Activated CD4-positive, CD25-positive, alpha-beta regulatory T cell treated with anti-CD3 and anti-CD28 coated beads, Interleukin-2, amount 50 U/mL, for 16 hours (primary cell): Measurements from ENCODE around the gene DCAF8L1.
"Not testable (repeated sequence)": the region's sequence is repeated elsewhere in the genome, so short reads cannot be mapped to it uniquely, and the experiment has no call there.

Experiments used
- DNase-seq: peaks from one replicate; pipeline ENCODE4 v3.0.0-alpha.2; 2020; ENCODE audit warnings: low read depth, low spot score

DCAF8L1 gene

GRCh38 chrX:27981349-27981748, at the start of gene DCAF8L1:
Gene DCAF8L1, minus strand, starts transcription at chrX:27981449. Its CDS starts 115 bp downstream, at chrX:27981334.
- no peak for DNase-seq

DNA sequence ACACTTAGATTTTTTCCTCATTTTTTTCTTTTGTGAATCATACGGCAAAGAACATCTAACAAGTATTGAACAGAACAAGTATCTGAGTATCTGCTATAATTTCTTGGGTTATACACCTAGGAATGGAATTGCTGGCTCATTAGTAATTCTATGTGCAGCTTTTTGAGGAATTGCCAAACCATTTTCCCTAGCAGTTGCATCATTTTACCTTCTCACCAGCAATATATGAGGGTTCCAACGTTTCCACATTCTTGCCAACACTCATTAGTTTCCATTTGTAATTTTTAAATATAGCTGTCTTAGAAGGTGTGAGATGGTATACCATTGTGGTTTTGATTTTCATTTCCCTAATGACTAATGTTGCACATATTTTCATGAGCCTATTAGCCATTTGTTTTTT, 41.1 kb upstream of the DCAF8L1 start:
- DNase-seq: no peak

DNA sequence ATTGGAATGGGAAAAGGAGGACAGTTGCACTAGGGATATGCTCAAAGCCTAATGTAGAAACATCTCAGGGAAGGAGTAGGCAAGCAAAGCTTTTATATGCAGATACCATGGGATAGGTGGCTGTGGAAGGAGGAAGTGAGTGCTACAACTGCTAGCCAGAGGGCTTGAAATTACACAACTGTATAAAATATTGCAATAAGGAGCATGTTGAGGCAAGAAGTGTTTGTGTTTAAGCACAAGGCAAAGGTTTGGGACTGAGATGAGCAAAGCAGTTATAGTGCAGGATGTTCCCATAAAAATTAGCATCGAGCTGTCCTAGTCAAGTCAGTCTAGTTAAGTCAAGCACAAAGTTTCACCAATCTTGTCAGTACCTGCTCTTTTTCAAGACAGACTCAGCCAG, 35.6 kb upstream of the DCAF8L1 start:
- DNase-seq: no peak

GRCh38 chrX:28015993-28016392, 34.7 kb upstream of the DCAF8L1 start:
- no peak for DNase-seq

- DNase-seq: no peak
Observed at GRCh38 chrX:28010875-28011274, 29.6 kb upstream of the DCAF8L1 start.

- no peak for DNase-seq
Observed at GRCh38 chrX:27998666-27999065, 17.4 kb upstream of the DCAF8L1 start.

GRCh38 chrX:27997622-27998021, 16.4 kb upstream of the DCAF8L1 start:
- no peak for DNase-seq

DNA sequence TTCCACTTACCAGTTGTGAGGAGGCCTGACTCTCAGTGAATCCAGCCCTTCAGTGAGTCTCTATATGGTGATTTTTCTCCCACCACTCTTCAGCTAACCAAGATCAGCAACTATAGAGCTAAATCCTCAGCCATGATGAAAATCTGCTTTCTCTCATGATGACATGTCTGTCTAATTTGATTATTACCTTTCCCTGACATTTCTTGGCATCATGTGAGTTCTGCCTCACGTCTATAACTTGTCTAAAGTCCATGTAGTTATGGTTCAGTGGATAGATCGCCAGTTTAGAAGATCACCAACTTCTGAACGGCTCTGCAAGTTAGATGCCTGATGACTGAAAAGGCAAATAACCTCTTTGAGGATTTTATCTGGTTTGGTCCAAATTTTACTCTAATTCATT, 14.9 kb upstream of the DCAF8L1 start:
- no peak for DNase-seq

DNA sequence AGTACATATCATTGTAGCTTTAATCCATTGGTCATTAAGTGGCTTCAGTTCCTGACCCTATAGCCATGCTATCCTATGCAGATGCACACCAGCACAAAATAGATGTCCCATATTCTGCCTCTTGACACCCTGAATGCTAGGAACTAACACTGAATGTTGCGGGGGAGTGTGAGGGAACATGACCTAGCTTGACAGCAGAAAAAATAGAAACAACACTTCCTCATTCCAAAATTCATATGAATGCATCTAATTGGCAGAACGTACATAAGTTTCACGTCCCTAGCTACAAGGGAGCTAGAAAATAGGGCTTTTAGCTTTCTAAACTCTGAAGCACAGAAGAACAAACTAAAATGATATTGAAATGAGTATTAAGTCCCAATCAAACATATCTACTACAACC, 14.4 kb upstream of the DCAF8L1 start:
- no peak for DNase-seq

GRCh38 chrX:27987862-27988646, 6.8 kb upstream of the DCAF8L1 start:
- no peak for DNase-seq

GRCh38 chrX:27976934-27977333, 4.3 kb downstream of the DCAF8L1 start:
- not testable (repeated sequence) for DNase-seq

- DNase-seq: no peak
Observed at GRCh38 chrX:27976284-27976683, 5.0 kb downstream of the DCAF8L1 start.

DNA sequence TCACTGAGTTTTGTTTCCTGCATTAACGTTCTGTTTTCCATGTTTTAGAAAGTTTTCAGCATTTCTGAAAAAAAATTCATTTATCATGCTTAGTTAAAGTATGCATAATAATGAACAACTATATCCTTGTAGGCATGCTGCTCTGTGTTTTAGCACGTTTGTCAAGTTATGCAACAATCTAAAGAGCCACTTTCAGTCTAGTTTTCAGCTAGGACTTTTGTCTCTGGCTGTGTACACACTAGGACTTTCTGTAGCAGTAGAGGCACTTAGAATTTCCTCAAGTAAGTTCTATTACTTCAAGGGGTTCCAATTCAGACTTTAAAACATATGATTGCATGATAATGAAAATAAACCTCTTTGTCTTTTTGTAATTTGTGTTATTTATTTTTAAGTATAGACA, 12.4 kb downstream of the DCAF8L1 start:
- no peak for DNase-seq

DNA sequence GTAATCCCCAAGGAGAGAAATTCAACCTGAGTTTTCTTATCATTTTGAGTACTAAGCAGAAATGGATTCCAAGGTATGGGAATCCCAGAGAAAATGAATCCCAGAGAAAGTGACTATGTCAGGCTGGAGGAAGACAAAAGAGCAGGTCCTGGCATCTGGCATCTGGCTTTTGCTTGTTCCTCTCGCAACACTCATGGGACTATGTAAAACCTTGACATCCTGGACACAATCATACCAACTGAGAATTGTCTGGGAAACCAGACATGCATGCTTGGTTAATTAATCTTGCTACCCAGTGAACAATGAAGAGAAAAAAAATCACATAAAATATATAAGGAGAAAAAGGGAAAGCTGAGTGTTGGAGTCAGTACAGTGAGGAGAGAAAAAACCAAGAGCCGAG, 12.9 kb downstream of the DCAF8L1 start:
- DNase-seq: no peak

GRCh38 chrX:27966955-27967354, 14.3 kb downstream of the DCAF8L1 start:
- DNase-seq: no peak

GRCh38 chrX:27966492-27966891, 14.8 kb downstream of the DCAF8L1 start:
- DNase-seq: no peak

DNA sequence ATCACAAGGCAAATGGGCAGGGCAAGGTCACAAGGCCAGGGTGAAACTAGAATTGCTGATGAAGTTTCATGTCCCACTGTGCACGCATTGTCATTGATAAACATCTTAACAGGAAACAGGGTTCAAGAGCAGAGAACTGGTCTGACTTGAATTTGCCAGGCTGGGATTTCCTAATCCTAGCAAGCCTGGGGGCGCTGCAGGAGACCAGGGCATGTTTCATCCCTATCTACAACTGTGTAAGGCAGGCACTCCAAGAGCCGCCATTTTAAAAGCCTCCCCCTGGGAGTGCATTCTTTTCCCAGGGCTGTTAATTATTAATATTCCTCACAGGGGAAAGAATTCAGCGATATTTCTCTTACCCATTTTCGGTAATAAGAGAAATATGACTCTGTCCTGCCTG, 15.9 kb downstream of the DCAF8L1 start:
- not testable (repeated sequence) for DNase-seq

DNA sequence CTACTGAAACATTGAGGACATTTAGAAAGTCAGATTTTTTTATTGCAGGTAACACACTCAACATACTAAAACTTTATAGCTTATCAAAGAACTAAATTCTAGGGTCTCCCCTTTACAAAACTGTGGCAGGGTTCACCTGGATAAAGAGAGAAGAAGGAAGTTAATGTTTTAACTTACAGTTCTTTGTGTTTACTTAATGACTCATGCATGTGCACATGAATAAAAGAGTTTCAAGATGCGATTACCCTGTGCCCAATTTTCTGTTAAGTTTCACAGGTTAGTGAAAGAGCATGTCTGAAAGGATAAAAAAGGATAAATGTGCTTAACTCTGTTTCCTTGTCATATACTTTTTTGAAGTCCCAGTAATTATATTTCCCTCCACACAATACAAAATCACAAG, 16.8 kb downstream of the DCAF8L1 start:
- DNase-seq: no peak

DNA sequence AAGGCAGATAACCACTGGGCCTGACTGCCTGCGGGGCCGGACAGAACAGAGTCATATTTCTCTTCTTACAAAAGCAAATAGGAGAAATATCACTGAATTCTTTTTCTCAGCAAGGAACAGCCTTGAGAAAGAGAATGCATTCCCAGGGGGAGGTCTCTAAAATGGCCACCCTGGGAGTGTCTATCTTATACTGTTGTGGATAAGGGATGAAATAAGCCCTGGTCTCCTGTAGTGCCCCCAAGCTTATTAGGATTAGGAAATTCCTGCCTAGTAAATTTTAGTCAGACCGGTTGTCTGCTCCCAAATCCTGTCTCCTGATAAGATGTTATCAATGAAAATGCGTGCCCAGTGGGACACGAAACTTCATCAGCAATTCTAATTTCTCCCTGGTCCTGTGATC, 20.8 kb downstream of the DCAF8L1 start:
- not testable (repeated sequence) for DNase-seq

DNA sequence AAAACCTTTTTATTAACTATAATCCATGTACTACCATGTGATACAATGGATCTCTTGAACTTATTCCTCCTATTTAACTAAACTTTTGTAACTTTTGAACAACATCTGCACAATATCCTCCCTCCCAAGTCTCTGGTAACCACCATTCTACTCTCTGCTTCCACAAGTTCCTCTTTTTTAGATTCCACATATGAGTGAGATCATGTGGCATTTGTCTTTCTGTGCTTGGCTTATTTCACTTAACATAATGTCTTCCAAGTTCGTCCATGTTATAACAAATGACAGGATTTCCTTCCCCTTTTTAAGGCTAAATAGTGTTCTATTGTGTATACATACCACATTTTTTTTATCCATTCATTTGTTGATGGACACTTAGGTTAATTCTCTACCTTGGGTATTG, 28.1 kb downstream of the DCAF8L1 start:
- DNase-seq: no peak

- no peak for DNase-seq
Observed at GRCh38 chrX:27933361-27933760, 47.9 kb downstream of the DCAF8L1 start.
